K562 (cell line): ENCODE results near the gene BLZF1. TPM values are rescaled to one million over a fixed set of nuclear protein-coding genes. Genes with fewer than 3 reads are reported as not detected.

Experiments used
- CBFA2T3 ChIP-seq: fragments of 450-650 bp; IDR thresholded peaks from 2 replicates; pipeline ENCODE4 v1.6.1; 2017
- CREB3 ChIP-seq: fragments of 450-650 bp; conservative IDR thresholded peaks from 2 replicates; pipeline ENCODE4 v1.6.1; 2016; ENCODE audit warnings: missing genetic modification characterization, low read depth, mild to moderate bottlenecking, missing compliant biosample characterization, moderate library complexity
- FOXA1 ChIP-seq: fragments of 450-650 bp; IDR thresholded peaks from 2 replicates; pipeline ENCODE4 v1.6.1; 2016; ENCODE audit warnings: mild to moderate bottlenecking, borderline replicate concordance
- GATA2 ChIP-seq: sonication (generic); formaldehyde crosslinking; IDR thresholded peaks from 2 replicates; pipeline ENCODE4 v1.4.0; 2020; ENCODE audit warnings: mild to moderate bottlenecking, missing genetic modification reagents
- HES1 ChIP-seq: fragments of 450-650 bp; IDR thresholded peaks from 2 replicates; pipeline ENCODE4 v1.6.1; 2016; ENCODE audit warnings: low read depth, mild to moderate bottlenecking, moderate library complexity
- MAFG ChIP-seq: fragments of 450-650 bp; conservative IDR thresholded peaks from 2 replicates; pipeline ENCODE4 v1.6.1; 2016; ENCODE audit warnings: missing genetic modification characterization, missing compliant biosample characterization
- MGA ChIP-seq: fragments of 450-650 bp; IDR thresholded peaks from 2 replicates; pipeline ENCODE4 v1.6.1; 2016; ENCODE audit warnings: mild to moderate bottlenecking, moderate library complexity
- MLLT1 ChIP-seq, 2 experiments: fragments of 450-650 bp; IDR thresholded peaks; 2 replicates each; pipeline ENCODE4 v1.6.1; 2016
- NR4A1 ChIP-seq, 2 experiments: fragments of 250-450 bp in 1 of 2; fragments of 450-650 bp in 1 of 2; sonication (Bioruptor Pico) in 1 of 2; IDR thresholded peaks; 2 replicates each; pipeline versions ENCODE4 v1.4.0 to v1.6.1; 2016 to 2020; ENCODE audit warnings: mild to moderate bottlenecking in 2 of 2, missing compliant biosample characterization in 1 of 2, missing genetic modification characterization in 1 of 2, moderate library complexity in 1 of 2
- SMARCA4 ChIP-seq: fragments of 450-650 bp; IDR thresholded peaks from 2 replicates; pipeline ENCODE4 v1.6.1; 2016
- SREBF2 ChIP-seq: sonication (generic); formaldehyde crosslinking; IDR thresholded peaks from 2 replicates; pipeline ENCODE4 v1.4.0; 2020; ENCODE audit warnings: mild to moderate bottlenecking, missing genetic modification reagents
- ZNF583 ChIP-seq: fragments of 250-450 bp; sonication (Bioruptor Pico); IDR thresholded peaks from 2 replicates; pipeline ENCODE4 v1.4.0; 2020
- polyA plus RNA-seq, 8 experiments: library from polyadenylated mRNA; depleted of rRNA in 4 of 8; stranded (reverse) in 5 of 8; unstranded in 3 of 8; fragments of >200 nt; fragmentation: Nextera tagmentation in 2 of 8; fragmentation: Illumina TruSeq in 1 of 8; extraction: Ambion mirVana in 2 of 8; extraction: Trizol in 1 of 8; gene quantifications; 2 replicates each; pipeline versions ENCODE4 v1.2.1 to v1.2.3, GENCODE V29; 2011 to 2014; ENCODE audit warnings: inconsistent platforms in 1 of 8, missing spikeins in 1 of 8
- total RNA-seq, 7 experiments: library from RNA; depleted of rRNA in 6 of 7; stranded (reverse); fragments of >200 nt in 6 of 7; fragmentation: Illumina TruSeq in 2 of 7; extraction: Trizol in 2 of 7; gene quantifications; 2 replicates each; pipeline versions ENCODE4 v1.2.1 to v1.2.3, GENCODE V29; 2011 to 2021; ENCODE audit warnings: low replicate concordance in 1 of 7

BLZF1 gene
- total and polyA plus RNA-seq, 9 of the 15 experiments (the other 6 are each of a cell fraction or from before 2014, with no cell fraction given) = 20.5 to 32.8 (median 25.3) TPM

- TF ChIP-seq MAFG (tag) (no peak), SREBF2 (no peak), FOXA1 (no peak), GATA2 (CRISPR knock-in tag) (peak; percentile 65; the same call in 1 of the 2 replicates), NR4A1 (CRISPR knock-in tag; IDR thresholded peaks at IDR 0.05) (no peak), NR4A1 (tag; IDR thresholded peaks at IDR 0.05) (no peak), SMARCA4 (peak; percentile 67), CBFA2T3 (peak; percentile 82), ZNF583 (no peak), HES1 (no peak), MLLT1 (IDR thresholded peaks at IDR 0.05) (no peak), CREB3 (tag) (no peak), MGA (peak; percentile 56)
Measured at GRCh38 chr1:169327875-169328274, 40.1 kb upstream of the BLZF1 start (continued).
